Measurements from ENCODE around the gene SYCP2L.
"Not testable (repeated sequence)": the region's sequence is repeated elsewhere in the genome, so short reads cannot be mapped to it uniquely, and the experiment has no call there.

The SYCP2L gene

DNA sequence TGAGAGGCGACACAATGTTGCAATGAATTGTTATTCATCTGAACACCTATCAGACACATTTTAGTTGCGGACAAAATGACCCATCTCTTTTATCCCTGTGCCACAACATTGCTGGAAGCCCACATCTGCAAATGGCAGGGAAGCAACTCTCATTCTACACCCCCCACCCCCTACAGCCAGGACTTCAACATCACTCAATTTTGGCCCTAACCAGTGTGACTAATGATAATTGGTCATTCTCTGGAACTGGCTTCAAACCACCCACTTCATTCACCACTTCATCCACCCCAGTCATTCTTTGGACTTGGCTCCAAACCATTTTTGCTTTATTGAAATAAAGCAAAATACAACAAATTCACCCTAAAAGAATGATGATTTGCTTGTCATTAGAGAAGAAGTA lies 6.5 kb upstream of the SYCP2L start:
- no peaks in the 10 kb centered on the region for H3K79me2 ChIP-seq (ENCODE audit: insufficient read depth, low read depth)
- H3K27ac ChIP-seq, result no peak overlapping the region
- no peak overlapping the region for H3K4me3 ChIP-seq (IDR thresholded peaks at IDR 0.05; ENCODE audit: insufficient read depth, low read depth, low read length)
- no peak overlapping the region for H3K9ac ChIP-seq
- H3K4me1 ChIP-seq (ENCODE audit: low read depth, poor library complexity, severe bottlenecking), result no peaks in the 10 kb centered on the region
- no peak overlapping the region for H2AFZ ChIP-seq (ENCODE audit: low read depth)
- H3K4me2 ChIP-seq, result no peak overlapping the region
- TF ChIP-seq, protein P1, sequence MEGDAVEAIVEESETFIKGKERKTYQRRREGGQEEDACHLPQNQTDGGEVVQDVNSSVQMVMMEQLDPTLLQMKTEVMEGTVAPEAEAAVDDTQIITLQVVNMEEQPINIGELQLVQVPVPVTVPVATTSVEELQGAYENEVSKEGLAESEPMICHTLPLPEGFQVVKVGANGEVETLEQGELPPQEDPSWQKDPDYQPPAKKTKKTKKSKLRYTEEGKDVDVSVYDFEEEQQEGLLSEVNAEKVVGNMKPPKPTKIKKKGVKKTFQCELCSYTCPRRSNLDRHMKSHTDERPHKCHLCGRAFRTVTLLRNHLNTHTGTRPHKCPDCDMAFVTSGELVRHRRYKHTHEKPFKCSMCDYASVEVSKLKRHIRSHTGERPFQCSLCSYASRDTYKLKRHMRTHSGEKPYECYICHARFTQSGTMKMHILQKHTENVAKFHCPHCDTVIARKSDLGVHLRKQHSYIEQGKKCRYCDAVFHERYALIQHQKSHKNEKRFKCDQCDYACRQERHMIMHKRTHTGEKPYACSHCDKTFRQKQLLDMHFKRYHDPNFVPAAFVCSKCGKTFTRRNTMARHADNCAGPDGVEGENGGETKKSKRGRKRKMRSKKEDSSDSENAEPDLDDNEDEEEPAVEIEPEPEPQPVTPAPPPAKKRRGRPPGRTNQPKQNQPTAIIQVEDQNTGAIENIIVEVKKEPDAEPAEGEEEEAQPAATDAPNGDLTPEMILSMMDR (conservative IDR thresholded peaks at IDR 0.05; ENCODE audit: low read depth, low read length), result no peak
- no peaks in the 10 kb centered on the region for H3K27me3 ChIP-seq (ENCODE audit: insufficient read depth, low read depth)
- H3K36me3 ChIP-seq (ENCODE audit: insufficient read depth), result no peaks in the 10 kb centered on the region
- no peaks in the 10 kb centered on the region for H4K20me1 ChIP-seq (ENCODE audit: insufficient read depth)

DNA sequence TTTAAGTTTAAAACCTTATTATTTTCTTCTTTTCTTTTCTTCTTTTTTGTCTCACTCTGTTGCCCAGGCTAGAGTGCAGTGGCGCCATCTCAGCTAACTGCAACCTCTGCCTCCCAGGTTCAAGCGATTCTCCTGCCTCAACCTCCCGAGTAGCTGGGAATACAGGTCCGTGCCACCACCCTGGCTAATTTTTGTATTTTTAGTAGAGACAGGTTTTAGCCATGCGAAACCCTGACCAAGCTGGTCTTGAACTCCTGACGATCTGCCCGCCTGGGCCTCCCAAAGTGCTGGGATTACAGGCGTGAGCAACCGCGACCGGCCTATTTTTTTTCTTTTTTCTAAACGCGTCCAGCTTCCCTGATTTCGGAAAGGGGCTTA lies 4.6 kb upstream of the SYCP2L start:
- not testable (repeated sequence) for H3K27ac ChIP-seq; H4K20me1 ChIP-seq (ENCODE audit: insufficient read depth); H3K4me1 ChIP-seq (ENCODE audit: low read depth, poor library complexity, severe bottlenecking); H3K27me3 ChIP-seq (ENCODE audit: insufficient read depth, low read depth); H3K9ac ChIP-seq; H2AFZ ChIP-seq (ENCODE audit: low read depth); H3K4me3 ChIP-seq (IDR thresholded peaks at IDR 0.05; ENCODE audit: insufficient read depth, low read depth, low read length); H3K79me2 ChIP-seq (ENCODE audit: insufficient read depth, low read depth); H3K4me2 ChIP-seq; H3K36me3 ChIP-seq (ENCODE audit: insufficient read depth)

DNA sequence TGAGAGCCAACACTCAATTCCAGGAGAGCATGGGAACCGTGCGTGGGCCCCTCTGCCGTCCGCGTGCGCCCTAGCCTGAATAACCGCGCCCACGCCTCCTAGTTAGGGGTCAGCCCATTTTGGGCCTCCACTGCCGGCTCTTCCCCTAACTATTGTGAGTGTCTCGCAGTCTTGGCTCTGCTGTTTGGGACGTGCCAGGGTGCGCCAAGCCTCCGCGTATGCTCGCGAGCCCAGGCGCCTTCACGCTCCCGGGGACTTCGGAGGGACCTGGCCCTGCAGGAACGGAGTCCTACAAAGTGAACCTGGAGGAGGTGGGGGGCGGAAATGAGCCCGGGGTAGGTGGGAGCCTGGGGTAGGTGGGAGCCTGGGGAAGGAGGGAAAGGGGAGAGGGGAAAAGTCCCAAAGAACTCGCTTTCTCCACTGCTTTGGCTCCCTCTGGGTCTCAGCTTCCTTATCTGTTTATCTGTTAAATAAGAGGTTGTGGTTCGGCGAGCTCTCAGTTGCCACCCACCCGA lies 4.1 kb upstream of the SYCP2L start:
- Histone ChIP-seq H3K79me2 (ENCODE audit: insufficient read depth, low read depth) (no peaks in the 10 kb centered on the region), H3K4me1 (ENCODE audit: low read depth, poor library complexity, severe bottlenecking) (no peaks in the 10 kb centered on the region), H3K27ac (no peak overlapping the region), H3K4me2 (no peak overlapping the region), H3K27me3 (ENCODE audit: insufficient read depth, low read depth) (no peaks in the 10 kb centered on the region), H4K20me1 (ENCODE audit: insufficient read depth) (no peaks in the 10 kb centered on the region), H2AFZ (ENCODE audit: low read depth) (no peak overlapping the region), H3K4me3 (IDR thresholded peaks at IDR 0.05; ENCODE audit: insufficient read depth, low read depth, low read length) (no peak overlapping the region), H3K36me3 (ENCODE audit: insufficient read depth) (no peaks in the 10 kb centered on the region), H3K9ac (no peak overlapping the region)
- TF ChIP-seq, protein P1 (conservative IDR thresholded peaks at IDR 0.05; ENCODE audit: low read depth, low read length), result no peak

DNA sequence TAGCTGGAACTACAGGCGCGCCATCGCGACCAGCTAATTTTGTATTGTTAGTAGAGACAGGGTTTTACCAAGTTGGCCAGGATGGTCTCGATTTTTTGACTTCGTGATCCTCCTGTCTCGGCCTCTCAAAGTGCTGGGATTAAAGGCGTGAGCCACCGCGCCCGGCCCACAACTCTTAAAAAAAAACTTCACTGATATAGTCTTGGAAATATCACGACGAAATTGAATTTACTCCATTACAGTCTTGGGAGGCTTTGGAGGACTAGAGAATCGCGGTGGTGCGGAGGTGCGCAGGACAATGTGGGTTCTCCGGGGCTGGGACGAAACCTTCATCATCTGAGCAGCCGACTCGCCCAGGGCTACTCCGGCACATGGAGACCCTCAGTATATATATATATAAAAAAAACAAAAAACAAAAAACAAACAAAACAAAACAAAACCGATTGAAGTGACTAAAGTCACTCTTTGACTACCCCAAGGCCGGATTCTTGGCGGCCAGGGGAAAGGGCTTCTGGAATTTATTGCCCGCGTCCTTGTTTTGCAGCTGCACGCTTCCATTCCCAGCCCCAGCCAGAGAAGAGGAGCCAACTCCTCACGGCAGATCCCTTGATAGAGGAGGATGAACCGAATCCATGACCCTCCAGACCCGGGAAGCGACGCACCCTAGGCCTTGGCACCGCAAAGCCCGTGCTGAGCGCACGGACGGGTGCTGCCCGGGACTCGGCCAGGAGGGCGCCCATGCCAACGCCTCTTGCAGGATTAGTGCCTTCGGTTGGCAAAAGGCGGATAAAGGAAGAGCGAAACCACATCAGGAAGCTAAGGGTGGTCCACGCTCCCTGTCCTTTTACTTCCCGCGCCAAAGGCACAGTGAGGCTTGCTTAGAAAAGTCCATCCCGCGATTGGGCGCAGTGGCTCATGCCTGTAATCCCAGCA lies 3.3 kb upstream of the SYCP2L start:
- no peaks in the 10 kb centered on the region for H3K36me3 ChIP-seq (ENCODE audit: insufficient read depth)
- H3K4me3 ChIP-seq (IDR thresholded peaks at IDR 0.05; ENCODE audit: insufficient read depth, low read depth, low read length), result no peak overlapping the region
- TF ChIP-seq, protein P1 (conservative IDR thresholded peaks at IDR 0.05; ENCODE audit: low read depth, low read length), result no peak
- H3K9ac ChIP-seq, result no peak overlapping the region
- no peak overlapping the region for H2AFZ ChIP-seq (ENCODE audit: low read depth)
- no peak overlapping the region for H3K4me2 ChIP-seq
- no peaks in the 10 kb centered on the region for H3K79me2 ChIP-seq (ENCODE audit: insufficient read depth, low read depth)
- no peak overlapping the region for H3K27ac ChIP-seq
- no peaks in the 10 kb centered on the region for H3K27me3 ChIP-seq (ENCODE audit: insufficient read depth, low read depth)
- no peaks in the 10 kb centered on the region for H3K4me1 ChIP-seq (ENCODE audit: low read depth, poor library complexity, severe bottlenecking)
- no peaks in the 10 kb centered on the region for H4K20me1 ChIP-seq (ENCODE audit: insufficient read depth)

Data from KMS-11 (cell line).